ENCODE data around the gene SH3BP5.

SH3BP5 gene

DNA sequence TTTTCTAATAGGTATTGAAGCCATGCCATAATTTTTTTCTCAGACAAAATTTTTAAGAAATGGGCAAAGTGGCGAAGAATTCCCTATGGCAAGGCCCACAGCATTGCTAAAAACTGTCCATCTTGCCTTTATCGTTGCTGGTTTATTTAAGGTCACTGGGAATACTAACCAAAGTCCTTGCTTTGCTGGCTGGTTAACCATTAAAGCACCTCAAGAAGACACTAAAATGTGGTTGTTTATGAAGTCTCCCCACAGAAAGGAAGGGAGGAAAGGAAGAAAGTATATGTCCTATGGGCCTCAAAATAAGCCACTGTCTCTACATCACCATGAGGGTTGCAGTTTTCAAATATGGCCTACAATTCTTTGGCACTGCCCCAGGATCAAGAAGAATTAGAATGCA lies 13.2 kb downstream of the SH3BP5 start:
- DNase-seq (ENCODE audit: low read depth): no peak
- no peak overlapping the region for H3K4me3 ChIP-seq (ENCODE audit: low read depth, low read length)
- TF ChIP-seq, protein P1, sequence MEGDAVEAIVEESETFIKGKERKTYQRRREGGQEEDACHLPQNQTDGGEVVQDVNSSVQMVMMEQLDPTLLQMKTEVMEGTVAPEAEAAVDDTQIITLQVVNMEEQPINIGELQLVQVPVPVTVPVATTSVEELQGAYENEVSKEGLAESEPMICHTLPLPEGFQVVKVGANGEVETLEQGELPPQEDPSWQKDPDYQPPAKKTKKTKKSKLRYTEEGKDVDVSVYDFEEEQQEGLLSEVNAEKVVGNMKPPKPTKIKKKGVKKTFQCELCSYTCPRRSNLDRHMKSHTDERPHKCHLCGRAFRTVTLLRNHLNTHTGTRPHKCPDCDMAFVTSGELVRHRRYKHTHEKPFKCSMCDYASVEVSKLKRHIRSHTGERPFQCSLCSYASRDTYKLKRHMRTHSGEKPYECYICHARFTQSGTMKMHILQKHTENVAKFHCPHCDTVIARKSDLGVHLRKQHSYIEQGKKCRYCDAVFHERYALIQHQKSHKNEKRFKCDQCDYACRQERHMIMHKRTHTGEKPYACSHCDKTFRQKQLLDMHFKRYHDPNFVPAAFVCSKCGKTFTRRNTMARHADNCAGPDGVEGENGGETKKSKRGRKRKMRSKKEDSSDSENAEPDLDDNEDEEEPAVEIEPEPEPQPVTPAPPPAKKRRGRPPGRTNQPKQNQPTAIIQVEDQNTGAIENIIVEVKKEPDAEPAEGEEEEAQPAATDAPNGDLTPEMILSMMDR (IDR thresholded peaks at IDR 0.05; ENCODE audit: low read depth, low read length, missing control alignments): no peak

DNA sequence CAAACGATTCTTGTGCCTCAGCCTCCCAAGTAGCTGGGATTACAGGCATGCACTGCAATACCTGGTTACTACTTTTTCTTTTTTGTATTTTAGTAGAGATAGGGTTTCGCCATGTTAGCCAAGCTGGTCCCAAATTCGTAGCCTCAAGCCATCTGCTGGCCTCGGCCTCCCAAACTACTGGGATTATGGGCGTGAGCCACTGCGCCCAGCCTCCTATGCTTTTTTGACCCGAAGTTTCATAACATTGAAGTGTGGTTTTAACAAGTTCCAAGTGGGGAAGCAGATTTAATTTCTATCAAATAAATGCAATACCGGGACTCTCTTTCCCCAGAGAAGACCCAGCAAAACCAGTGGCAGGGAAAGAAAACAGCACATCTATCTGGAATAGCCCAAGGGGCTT lies 13.7 kb downstream of the SH3BP5 start:
- TF ChIP-seq, protein P1 (IDR thresholded peaks at IDR 0.05; ENCODE audit: low read depth, low read length, missing control alignments): no peak
- no peak for DNase-seq (ENCODE audit: low read depth)
- no peak overlapping the region for H3K4me3 ChIP-seq (ENCODE audit: low read depth, low read length)

DNA sequence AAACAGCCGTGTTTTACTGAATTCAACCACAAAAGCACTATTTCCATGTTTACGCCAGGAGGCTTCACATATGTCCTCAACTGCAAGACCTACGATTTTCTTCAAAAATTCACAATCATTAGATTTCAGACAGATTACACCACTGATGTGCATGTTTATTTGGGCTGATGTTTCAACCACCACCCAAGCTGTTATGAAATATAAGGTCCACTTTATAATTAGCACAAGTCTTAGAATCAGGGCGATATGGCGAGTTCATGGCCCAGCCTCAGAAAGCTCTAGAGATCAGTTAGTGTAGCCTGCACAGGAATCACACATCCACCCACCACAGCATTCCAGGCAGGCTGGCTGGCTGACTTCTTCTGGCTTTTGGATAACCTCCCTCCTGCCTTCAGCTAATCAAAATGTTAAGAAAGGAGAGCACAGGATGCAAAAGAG lies 15.4 kb downstream of the SH3BP5 start:
- H3K4me3 ChIP-seq (ENCODE audit: low read depth, low read length): no peak overlapping the region
- DNase-seq (ENCODE audit: low read depth): no peak
- TF ChIP-seq, protein P1 (IDR thresholded peaks at IDR 0.05; ENCODE audit: low read depth, low read length, missing control alignments): no peak

DNA sequence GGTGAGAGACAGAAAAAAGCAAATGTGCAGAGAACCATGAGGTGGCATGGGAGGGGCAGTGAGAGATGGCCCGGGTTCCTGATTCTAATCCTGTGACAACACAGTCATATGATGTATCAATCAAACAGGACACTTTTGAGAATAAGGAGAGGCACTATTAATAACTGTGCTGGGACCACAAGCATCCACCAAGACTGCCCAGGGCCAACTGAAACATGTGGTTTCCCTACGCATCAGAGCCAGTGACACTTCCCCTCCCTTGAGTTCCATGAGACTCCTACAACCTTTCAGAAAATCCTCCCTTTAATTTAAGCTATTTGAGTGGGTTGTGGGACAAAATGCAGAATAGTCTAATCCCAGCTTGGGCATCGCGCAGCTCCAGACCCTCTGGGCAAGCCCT lies 17.4 kb downstream of the SH3BP5 start:
- no peak for DNase-seq (ENCODE audit: low read depth)
- no peak overlapping the region for H3K4me3 ChIP-seq (ENCODE audit: low read depth, low read length)
- TF ChIP-seq, protein P1 (IDR thresholded peaks at IDR 0.05; ENCODE audit: low read depth, low read length, missing control alignments): no peak

DNA sequence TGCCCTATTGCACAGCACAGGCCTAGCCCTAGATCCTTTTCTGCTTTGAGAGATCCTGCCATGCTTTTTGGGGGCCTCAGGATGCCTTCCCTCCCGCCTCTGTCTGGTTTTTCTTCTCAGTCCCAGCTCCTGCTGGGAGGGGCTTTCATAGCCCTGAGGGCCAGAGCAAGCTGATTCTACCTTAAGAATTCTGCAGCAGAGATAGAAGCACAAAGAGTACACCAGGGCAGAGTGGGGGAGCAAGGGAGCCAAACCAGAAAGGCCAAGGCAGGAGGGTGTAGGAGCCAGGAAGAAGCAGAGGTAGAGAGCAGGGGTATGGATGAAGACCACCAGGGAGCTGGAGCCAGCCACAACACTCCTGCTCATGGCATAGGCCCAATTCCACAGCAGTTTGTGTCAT lies 18.1 kb downstream of the SH3BP5 start:
- DNase-seq (ENCODE audit: low read depth): no peak
- TF ChIP-seq, protein P1 (IDR thresholded peaks at IDR 0.05; ENCODE audit: low read depth, low read length, missing control alignments): no peak
- H3K4me3 ChIP-seq (ENCODE audit: low read depth, low read length): no peak overlapping the region

DNA sequence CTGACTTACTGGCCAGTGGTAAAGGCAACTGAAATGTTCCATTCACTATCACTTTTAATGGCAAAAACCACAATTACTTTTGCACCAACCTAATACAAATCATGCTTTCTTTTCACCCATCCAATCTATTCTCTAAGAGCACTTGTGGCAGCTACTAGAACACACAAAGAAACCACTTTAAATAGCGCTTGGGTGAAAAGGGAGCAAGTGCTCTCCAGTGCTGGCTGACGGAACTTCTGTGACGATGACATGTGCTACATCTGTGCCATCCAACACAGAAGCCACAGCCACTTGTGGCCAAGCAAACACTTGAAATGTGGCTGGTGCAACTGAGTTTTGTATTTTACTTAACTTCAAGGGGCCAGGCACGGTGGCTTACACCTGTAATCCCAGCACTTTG lies 18.9 kb downstream of the SH3BP5 start:
- TF ChIP-seq, protein P1 (IDR thresholded peaks at IDR 0.05; ENCODE audit: low read depth, low read length, missing control alignments): no peak
- H3K4me3 ChIP-seq (ENCODE audit: low read depth, low read length): no peak overlapping the region
- DNase-seq (ENCODE audit: low read depth): no peak

DNA sequence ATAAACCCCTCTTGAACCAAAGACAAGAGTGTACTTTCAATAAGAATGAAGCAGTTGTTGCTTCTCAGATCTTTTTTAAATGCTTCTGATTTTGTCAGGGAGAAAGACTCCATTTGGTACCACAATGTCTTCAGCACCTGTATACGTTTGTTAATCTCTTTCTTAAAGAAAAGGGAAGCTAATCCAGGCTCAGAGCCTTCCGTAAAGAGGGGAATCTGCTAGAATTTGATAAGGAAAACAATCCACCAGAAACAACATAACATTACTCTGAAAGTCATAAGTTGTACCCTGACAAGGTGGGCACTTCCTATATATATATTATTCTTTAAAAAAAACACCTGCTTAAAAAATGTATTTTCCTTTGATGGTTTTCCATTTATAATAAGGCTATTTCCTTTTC lies 19.8 kb downstream of the SH3BP5 start:
- H3K4me3 ChIP-seq (ENCODE audit: low read depth, low read length): no peak overlapping the region
- TF ChIP-seq, protein P1 (IDR thresholded peaks at IDR 0.05; ENCODE audit: low read depth, low read length, missing control alignments): no peak
- no peak for DNase-seq (ENCODE audit: low read depth)

Data from GM12864 (cell line).